ENCODE measurements around the gene CCM2L. TPM values are rescaled to one million over a fixed set of nuclear protein-coding genes. Genes with fewer than 3 reads are reported as not detected.
A peak's percentile ranks its signal among the peaks of the same experiment; 100 is the strongest.

The CCM2L gene
- total and polyA plus RNA-seq, 9 of the 15 experiments (the other 6 are each of a cell fraction or from before 2014, with no cell fraction given) = 0.04 TPM; not detected in 8

GRCh38 chr20:32006841-32007786 is 3.1 kb upstream of the CCM2L start (continued):
- TF ChIP-seq FOXP4 (CRISPR knock-in tag; IDR thresholded peaks at IDR 0.05; ENCODE audit: borderline replicate concordance) (no peak), PKNOX1 (IDR thresholded peaks at IDR 0.05) (peak; percentile 63), ILF3 (IDR thresholded peaks at IDR 0.05; ENCODE audit: borderline replicate concordance) (no peak), ETV1 (tag; conservative IDR thresholded peaks at IDR 0.05; ENCODE audit: low read depth) (peak; percentile 67), NR2C2 (CRISPR knock-in tag; IDR thresholded peaks at IDR 0.05) (no peak), NR2C2 (tag; IDR thresholded peaks at IDR 0.05) (peak; percentile 66), CCAR2 (IDR thresholded peaks at IDR 0.05; ENCODE audit: low read depth, low read length) (no peak), ZNF766 (CRISPR knock-in tag; conservative IDR thresholded peaks at IDR 0.05) (no peak), SETDB1 (IDR thresholded peaks at IDR 0.05; ENCODE audit: low read length) (no peak), NFRKB (IDR thresholded peaks at IDR 0.05; ENCODE audit: low read depth) (no peak), ARID1B (IDR thresholded peaks at IDR 0.05) (no peak), HSF4 (CRISPR knock-in tag; IDR thresholded peaks at IDR 0.05; ENCODE audit: borderline replicate concordance) (no peak), MNT (conservative IDR thresholded peaks at IDR 0.05) (no peak), NUFIP1 (IDR thresholded peaks at IDR 0.05; ENCODE audit: partially characterized antibody) (no peak), ZNF239 (CRISPR knock-in tag; IDR thresholded peaks at IDR 0.05) (no peak), NR2C1 (IDR thresholded peaks at IDR 0.05) (no peak), NR2C1 (tag; IDR thresholded peaks at IDR 0.05) (peak; percentile 75), ZNF445 (CRISPR knock-in tag; IDR thresholded peaks at IDR 0.05; ENCODE audit: low read depth) (no peak), MAFK (IDR thresholded peaks at IDR 0.05; ENCODE audit: low read length) (no peak), NCOA6 (IDR thresholded peaks at IDR 0.05) (no peak), RBM25 (IDR thresholded peaks at IDR 0.05; ENCODE audit: low read depth, low read length, severe bottlenecking) (no peak), TAL1 (IDR thresholded peaks at IDR 0.05) (no peak), MAFG (tag; conservative IDR thresholded peaks at IDR 0.05) (no peak), MYC (IDR thresholded peaks at IDR 0.05; ENCODE audit: low read depth, low read length) (0 out of 2 replicates have a peak, but pooled peaks have one; percentile 19), MYC (CRISPR knock-in tag; IDR thresholded peaks at IDR 0.05; ENCODE audit: borderline replicate concordance, low read depth) (no peak), ESRRA (IDR thresholded peaks at IDR 0.05; ENCODE audit: borderline replicate concordance, low read depth) (peak; percentile 89; the same call in 1 of the 2 replicates)

Data from K562 (cell line).